Hematopoietic multipotent progenitor cell treated with erythropoietin and hydrocortisone succinate and interleukin-3 and kit ligand, for 8 days (in vitro differentiated cells): ENCODE results near the gene TPRN.

ENCODE experiments used
- DNase-seq: peaks from one replicate; pipeline ENCODE4 v3.0.0-alpha.2; 2015

The TPRN gene

GRCh38 chr9:137205126-137206069 lies 4.9 kb upstream of the TPRN start, which contains the start of the genes NDOR1 and TMEM203:
Gene NDOR1 (plus strand): TSS chr9:137205700. CDS start chr9:137205778, 78 bp downstream.
Gene TMEM203 (minus strand): TSS chr9:137205648. CDS start chr9:137205414, 234 bp downstream.
- DNase-seq = peak; percentile 88

DNA sequence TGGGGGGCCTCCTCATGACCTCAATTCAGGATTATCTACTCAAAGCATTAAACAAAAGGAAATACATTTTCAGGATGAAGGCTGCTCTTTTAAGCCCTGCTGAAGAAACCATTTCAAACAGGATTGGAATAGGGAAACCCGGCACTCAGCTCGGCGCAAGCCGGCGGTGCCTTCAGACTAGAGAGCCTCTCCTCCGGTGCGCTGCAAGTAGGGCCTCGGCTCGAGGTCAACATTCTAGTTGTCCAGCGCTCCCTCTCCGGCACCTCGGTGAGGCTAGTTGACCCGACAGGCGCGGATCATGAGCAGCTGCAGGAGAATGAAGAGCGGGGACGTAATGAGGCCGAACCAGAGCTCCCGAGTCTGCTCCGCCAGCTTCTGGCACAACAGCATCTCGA lies 4.2 kb upstream of the TPRN start:
- no peak for DNase-seq

GRCh38 chr9:137202966-137203365 lies 2.4 kb upstream of the TPRN start:
- DNase-seq = no peak

DNA sequence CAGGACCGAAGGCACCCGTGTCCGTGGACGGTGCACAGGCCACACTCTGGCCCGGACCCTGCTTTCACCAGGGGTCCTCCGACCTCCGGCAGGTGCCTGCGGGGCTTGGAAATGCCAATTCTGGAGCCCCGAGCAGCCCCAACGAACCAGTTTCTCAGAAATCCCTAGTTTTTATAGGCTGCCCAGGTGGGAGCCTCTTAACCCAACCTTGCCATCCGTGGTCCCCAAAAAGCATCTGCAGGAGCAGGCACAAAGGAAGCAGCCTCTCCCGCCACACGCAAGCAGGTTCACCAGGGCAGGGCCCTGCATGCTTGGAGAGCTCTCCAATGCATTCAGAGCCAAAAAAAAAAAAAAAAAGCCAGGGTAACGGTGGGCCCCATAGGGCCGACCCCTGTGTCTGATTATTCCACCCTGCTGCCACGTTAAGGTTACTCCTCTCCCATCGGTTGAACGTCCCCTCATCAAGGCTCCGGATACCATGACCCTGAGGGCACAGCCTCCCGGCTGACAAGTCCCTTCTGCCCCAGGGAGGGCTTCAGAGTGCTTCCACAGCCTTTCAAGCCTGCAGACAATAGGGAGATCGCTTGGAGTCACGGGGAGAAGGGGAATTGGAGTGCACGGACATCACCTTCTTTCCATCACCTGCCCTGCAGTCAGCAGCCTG lies 796 bp upstream of the TPRN start:
- no peak for DNase-seq

DNA sequence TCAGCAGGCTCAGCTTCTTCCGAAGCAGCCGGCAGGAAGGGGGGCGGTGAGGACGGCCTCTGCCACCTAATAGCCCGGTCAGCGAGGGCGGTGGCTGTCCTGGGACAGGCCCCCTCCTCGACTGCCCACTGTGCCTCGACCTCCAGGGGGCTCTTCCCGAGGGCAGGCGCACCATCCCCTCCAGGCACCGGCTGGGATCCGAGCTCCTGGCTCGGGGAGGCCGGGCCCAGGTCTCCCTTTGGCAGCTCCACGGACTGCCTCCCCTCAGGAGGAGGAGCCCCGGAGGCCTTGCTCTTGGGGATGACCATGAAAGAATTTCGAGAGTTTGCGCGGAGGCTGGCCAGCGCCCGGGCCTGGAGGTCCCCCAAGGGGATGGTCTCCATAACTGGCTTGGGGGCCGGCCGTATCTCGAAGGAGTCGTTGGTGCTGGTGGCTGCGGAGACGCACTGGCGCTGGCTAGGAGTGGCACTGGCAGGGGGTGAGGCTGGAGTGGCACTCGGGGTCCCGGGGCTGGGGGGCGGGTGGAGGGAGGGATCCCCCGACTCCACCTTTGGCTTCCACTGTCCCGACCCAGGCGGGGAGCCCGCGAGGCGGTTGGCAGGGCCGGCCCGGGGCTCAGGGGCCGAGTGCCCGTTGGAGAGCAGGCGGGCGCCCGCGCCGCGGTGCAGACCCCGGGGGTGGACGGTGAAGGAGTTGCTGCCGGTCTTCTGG lies 975 bp downstream of the TPRN start:
- no peak for DNase-seq

DNA sequence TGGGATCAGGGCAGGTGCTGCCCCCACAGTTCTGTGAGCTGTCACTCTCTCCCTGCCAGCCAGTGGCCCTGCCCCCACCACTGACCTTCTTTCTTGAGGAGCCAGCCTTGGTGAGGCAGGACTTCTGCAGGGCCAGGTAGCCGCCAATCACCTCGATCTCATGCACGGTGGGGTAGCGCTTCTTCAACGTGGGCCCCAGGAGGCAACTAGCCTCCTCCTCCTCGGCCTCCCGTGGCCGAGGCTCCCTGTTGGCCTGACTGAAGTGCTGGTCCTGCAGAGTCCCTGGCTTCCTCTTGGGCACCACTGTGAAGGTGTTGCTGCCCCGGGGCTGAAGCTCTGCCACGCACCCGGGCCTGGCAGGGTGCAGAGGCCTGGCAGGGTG lies 1.6 kb downstream of the TPRN start:
- DNase-seq = no peak

- no peak for DNase-seq
Measured at GRCh38 chr9:137198051-137198901, 2.3 kb downstream of the TPRN start.

GRCh38 chr9:137195525-137196220 lies 4.9 kb downstream of the TPRN start:
- DNase-seq = no peak

DNA sequence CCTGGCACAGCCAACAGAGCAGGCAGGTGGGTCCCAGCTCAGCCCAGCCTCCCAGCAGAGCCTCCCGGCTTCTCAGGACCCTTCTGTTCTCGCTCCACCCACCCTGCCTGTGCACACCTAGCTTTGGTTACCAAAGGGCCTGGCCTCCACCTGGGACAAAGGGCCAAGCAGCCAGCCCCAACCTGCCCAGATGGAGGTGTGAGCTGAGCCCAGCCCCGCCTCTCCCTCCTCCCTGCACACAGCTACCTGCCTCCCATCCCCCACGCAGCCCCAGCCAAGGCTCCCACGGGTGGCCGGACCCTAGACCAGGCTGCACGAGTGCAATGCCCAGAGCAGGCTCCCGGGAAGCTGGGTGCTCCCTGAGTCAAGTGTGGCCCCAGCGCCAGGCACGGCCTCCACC lies 5.6 kb downstream of the TPRN start:
- DNase-seq = no peak

DNA sequence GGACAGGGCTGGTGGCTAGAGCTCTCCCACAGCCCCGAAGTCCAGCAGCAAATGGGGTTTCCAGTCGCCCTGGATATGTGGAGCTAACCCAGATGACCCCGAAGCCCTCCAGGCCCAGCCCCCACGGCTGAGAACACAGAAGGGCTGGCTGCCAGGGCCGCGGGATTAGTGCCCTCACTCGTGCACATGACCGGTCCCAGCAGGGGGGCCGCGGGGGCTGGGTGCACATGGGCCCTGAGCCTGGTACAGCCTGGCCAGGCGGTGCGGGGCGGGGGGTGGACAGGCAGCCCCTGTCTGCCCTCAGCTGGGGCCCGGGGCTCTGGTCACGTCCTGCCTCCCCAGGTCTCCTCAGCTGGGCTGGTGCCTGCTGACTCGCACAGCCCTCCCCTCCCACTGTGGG lies 6.2 kb downstream of the TPRN start:
- DNase-seq = no peak

- no peak for DNase-seq
Measured at GRCh38 chr9:137193771-137194170, 6.8 kb downstream of the TPRN start.

GRCh38 chr9:137192859-137193258 lies 7.7 kb downstream of the TPRN start:
- DNase-seq = no peak

- DNase-seq = no peak
Measured at GRCh38 chr9:137192448-137192780, 8.1 kb downstream of the TPRN start.

DNA sequence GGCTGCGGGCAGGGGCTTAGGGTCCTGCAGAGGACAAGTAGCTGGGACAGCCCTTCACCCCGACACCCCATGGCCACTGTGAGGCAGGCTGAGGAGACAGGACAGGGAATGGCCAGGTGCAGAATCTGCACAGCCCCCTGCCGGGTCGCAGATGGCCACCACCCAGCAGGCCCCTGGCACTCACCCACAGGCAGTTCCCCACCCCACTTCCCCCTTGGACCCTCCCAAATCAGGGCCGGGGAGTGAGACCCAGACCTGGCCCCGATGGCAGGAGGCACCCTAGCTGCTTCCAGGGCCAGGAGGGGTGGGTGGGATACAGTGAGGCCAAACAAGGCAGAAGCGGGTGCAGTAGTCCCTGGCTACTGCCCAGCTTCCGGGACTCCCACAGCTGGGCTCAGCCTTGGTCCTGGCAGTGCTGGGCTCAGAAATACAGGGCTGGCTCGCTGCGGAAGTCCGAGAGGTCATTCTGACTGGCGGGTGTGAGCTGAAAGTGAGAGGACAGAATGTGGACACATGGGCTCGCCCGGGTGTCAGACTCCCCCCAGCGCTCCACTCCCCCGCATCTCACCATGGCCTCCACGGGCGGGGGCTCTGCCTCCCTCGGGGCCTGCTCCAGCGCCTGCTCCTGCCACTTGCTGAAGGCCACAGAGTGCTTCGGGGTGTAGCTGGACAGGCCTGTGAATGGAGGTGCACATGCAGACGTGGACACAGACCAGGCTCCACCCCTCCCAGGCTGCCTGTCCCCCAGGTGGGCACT lies 8.7 kb downstream of the TPRN start:
- no peak for DNase-seq

- no peak for DNase-seq
Measured at GRCh38 chr9:137191245-137191644, 9.3 kb downstream of the TPRN start.

- no peak for DNase-seq
Measured at GRCh38 chr9:137190315-137190856, 10.2 kb downstream of the TPRN start.

DNA sequence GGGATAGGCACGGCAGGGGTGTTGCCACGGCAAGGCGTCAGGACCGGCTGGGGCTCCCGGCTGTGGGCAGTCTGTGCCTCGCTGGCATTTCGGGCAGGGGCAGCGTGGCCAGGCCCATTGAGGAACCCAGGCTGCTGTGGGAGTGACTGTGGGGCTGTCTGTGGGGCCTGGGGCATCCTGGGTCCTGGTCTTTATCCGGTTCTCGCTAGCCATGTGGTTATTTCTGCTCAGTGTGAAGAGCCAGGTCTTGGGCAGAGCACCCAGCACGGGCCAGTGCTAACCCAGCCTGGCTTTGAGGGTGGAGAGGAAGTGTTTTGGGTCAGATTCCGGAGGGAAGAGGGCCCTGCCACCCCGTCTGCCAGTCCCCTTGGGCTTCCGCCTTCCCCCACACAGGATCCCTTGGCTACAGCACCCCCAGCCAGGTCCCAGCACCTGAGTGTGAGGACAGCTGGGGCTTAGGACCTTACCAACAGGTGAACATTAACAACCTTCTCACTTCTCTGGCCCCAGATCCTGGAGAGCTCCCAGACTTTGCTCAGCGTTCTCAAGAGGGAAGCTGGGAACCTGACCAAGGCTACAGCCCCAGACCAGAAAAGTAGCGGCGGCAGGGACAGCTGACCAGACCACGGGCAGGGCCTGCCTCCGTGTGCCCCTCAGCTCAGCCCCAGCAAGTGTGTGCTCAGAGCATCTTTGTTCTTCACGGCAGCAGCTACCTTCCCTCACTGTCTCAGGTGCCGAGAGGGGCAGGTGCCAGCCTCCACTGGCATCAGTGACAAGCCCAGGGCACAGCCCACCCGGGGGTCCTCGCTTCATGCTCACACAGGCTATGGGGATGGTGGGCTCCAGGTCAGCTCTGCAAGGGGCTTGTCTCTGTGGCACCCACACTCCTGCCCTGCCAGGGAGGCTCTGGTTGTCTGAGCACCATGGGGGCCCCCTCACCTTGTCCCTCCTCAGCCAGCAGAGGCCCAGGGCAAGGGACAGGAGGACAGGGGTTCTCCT lies 10.9 kb downstream of the TPRN start:
- no peak for DNase-seq

DNA sequence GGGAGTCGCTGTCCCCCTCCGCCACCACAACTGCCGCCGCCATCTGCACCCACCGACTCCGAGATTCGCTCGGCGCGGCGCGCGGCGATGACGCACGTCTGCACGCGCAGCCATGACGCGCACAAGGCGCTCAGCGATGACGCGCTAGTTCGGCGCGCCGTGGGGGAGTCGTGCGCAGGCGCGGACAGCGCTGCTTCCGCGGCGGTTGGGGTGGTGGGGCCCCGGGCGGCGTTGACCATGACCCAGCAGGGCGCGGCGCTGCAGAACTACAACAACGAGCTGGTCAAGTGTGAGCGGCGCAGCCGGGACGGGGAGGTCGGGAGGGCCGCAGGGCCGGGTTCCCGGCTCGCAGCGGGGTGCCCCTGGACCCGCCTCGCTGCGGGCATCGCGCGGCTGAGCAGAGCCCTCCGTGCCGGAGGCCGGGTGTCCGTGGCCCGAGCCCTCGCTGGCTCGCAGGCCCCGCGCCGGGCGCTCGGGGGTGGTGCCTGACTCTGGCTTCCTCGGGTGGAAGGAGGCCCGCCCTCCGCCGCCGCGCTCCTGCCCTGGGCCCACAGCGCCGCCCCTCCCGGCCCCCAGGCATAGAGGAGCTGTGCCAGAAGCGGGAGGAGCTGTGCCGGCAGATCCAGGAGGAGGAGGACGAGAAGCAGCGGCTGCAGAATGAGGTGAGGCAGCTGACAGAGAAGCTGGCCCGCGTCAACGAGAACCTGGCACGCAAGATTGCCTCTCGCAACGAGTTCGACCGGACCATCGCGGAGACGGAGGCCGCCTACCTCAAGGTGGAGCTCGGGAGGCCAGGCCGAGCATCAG lies 11.8 kb downstream of the TPRN start, which contains the start of the genes ANAPC2 and SSNA1:
Gene ANAPC2 (minus strand): TSS at position 71 of the 807 bp plus-strand sequence. CDS start 28 bp downstream, at position 43.
Gene SSNA1 (plus strand): TSS at position 187 of the 807 bp plus-strand sequence. CDS start 51 bp downstream, at position 238.
- peak; percentile 92 for DNase-seq
